Gastroesophageal sphincter (tissue), 3 donors: ENCODE data around the gene ASPG.

Experiments used
- EP300 ChIP-seq: sonication (generic); formaldehyde crosslinking; IDR thresholded peaks from one replicate; pipeline ENCODE4 v1.6.1; 2017; ENCODE audit warnings: antibody characterized with exemption, mild to moderate bottlenecking
- POLR2A ChIP-seq, 2 donors: fragments of 450-650 bp; IDR thresholded peaks; one replicate each; pipeline ENCODE4 v1.6.1; 2017; ENCODE audit warnings: antibody characterized with exemption in 2 of 2, mild to moderate bottlenecking in 2 of 2, moderate library complexity in 1 of 2
- POLR2AphosphoS5 ChIP-seq: sonication (generic); formaldehyde crosslinking; IDR thresholded peaks from one replicate; pipeline ENCODE4 v1.6.1; 2017; ENCODE audit warnings: antibody characterized with exemption
- TF ChIP-seq, protein P1 (sequence below), 4 experiments: fragments of 200-600 bp in 2 of 4; fragments of 450-650 bp in 2 of 4; sonication (generic) in 1 of 4; IDR thresholded peaks; one replicate each; pipeline ENCODE4 v1.5.1; 2017 to 2019; ENCODE audit warnings: antibody characterized with exemption in 4 of 4, mild to moderate bottlenecking in 2 of 4, moderate library complexity in 2 of 4

GRCh38 chr14:104044016-104044415 lies 41.5 kb upstream of the ASPG start:
- TF ChIP-seq, protein P1, sequence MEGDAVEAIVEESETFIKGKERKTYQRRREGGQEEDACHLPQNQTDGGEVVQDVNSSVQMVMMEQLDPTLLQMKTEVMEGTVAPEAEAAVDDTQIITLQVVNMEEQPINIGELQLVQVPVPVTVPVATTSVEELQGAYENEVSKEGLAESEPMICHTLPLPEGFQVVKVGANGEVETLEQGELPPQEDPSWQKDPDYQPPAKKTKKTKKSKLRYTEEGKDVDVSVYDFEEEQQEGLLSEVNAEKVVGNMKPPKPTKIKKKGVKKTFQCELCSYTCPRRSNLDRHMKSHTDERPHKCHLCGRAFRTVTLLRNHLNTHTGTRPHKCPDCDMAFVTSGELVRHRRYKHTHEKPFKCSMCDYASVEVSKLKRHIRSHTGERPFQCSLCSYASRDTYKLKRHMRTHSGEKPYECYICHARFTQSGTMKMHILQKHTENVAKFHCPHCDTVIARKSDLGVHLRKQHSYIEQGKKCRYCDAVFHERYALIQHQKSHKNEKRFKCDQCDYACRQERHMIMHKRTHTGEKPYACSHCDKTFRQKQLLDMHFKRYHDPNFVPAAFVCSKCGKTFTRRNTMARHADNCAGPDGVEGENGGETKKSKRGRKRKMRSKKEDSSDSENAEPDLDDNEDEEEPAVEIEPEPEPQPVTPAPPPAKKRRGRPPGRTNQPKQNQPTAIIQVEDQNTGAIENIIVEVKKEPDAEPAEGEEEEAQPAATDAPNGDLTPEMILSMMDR (IDR thresholded peaks at IDR 0.05), result no peak
- TF ChIP-seq POLR2A (IDR thresholded peaks at IDR 0.05), result no peak
- TF ChIP-seq EP300, result no peak
- TF ChIP-seq POLR2AphosphoS5, result no peak
